H1 (cell line): Measurements from ENCODE around the gene ZNF281. TPM values are rescaled to one million over a fixed set of nuclear protein-coding genes. Genes with fewer than 3 reads are reported as not detected.

Experiments
- ASH2L ChIP-seq: fragments of 200-600, 300-600 bp; sonication (generic); IDR thresholded peaks from one replicate; pipeline ENCODE4 v1.7.1; 2017; ENCODE audit warnings: low read length
- BCL11A ChIP-seq, 2 experiments: IDR thresholded peaks; one replicate each; pipeline ENCODE4 v1.6.1; 2011; ENCODE audit warnings: low read depth in 2 of 2, low read length in 2 of 2, mild to moderate bottlenecking in 2 of 2
- CHD1 ChIP-seq: IDR thresholded peaks from 2 replicates; pipeline ENCODE4 v1.6.1; 2012; ENCODE audit warnings: low read depth, low read length, improper control_type of control experiment
- HDAC2 ChIP-seq, 2 experiments: fragments of 300-600 bp in 1 of 2; sonication (generic) in 1 of 2; IDR thresholded peaks; 2 replicates each; pipeline ENCODE4 v1.6.1; 2011 to 2012; ENCODE audit warnings: low read depth in 2 of 2, low read length in 2 of 2, mild to moderate bottlenecking in 2 of 2, moderate library complexity in 2 of 2, borderline replicate concordance in 1 of 2, inconsistent platforms in 1 of 2
- HDAC6 ChIP-seq: IDR thresholded peaks from one replicate; pipeline ENCODE4 v1.7.1; 2012; ENCODE audit warnings: low read depth, mild to moderate bottlenecking, inconsistent platforms, low read length, moderate library complexity
- KDM1A ChIP-seq: fragments of 200-600, 300-600 bp; sonication (generic); IDR thresholded peaks from 2 replicates; pipeline ENCODE4 v1.7.1; 2016; ENCODE audit warnings: mild to moderate bottlenecking, low read length, borderline replicate concordance
- SAP30 ChIP-seq: fragments of 300-600 bp; sonication (generic); IDR thresholded peaks from 2 replicates; pipeline ENCODE4 v1.7.1; 2012; ENCODE audit warnings: low read length, moderate library complexity, mild to moderate bottlenecking, inconsistent platforms; ENCODE audit not compliant: insufficient read depth, insufficient replicate concordance
- polyA plus RNA-seq, 7 experiments: library from polyadenylated mRNA; depleted of rRNA in 3 of 7; stranded (reverse) in 5 of 7; unstranded in 2 of 7; fragments of >200 nt in 5 of 7; fragments of 200-250 nt in 2 of 7; gene quantifications; 1 replicate in 5 of 7; 2 replicates in 1 of 7; 4 replicates in 1 of 7; pipeline versions ENCODE4 v1.2.1 to v1.2.3, GENCODE V29; 2011 to 2013; ENCODE audit warnings: missing spikeins in 2 of 7, mixed read lengths in 2 of 7
- total RNA-seq: library from RNA; stranded (reverse); fragmentation: NEBNext Ultra II Directional; extraction: Animal tissue kit (Norgen Biotek cat#: 25700); gene quantifications from 2 replicates; pipeline ENCODE4 v1.2.1, GENCODE V29; 2021

Gene ZNF281
- total and polyA plus RNA-seq, 2 of the 8 experiments (the other 6 are each of a cell fraction or from before 2014, with no cell fraction given), result 19.5 to 61.4 TPM

GRCh38 chr1:200409761-200410565 is at the start of gene ZNF281 (continued):
- TF ChIP-seq CHD1 (no peak), HDAC2 (IDR thresholded peaks at IDR 0.05; ENCODE audit: borderline replicate concordance in 1 of 2, low read depth in 2 of 2, low read length in 2 of 2) (0 out of 4 replicates have a peak, but pooled peaks of 1 of the 2 experiments have one; percentile 39), SAP30 (no peak), BCL11A (IDR thresholded peaks at IDR 0.05; ENCODE audit: low read depth in 2 of 2, low read length in 2 of 2) (no peak), ASH2L (peak; percentile 89), KDM1A (no peak), HDAC6 (no peak)
